GM18909 (cell line): Measurements from ENCODE around the gene HOGA1.
"Not testable (repeated sequence)": the region's sequence is repeated elsewhere in the genome, so short reads cannot be mapped to it uniquely, and the experiment has no call there.

Experiments used
- ATAC-seq: cut with Tn5 transposase; IDR thresholded peaks from one replicate; pipeline ENCODE4 v1.9.1; 2021; ENCODE audit warnings: mild to moderate bottlenecking; ENCODE audit not compliant: unreplicated experiment, poor library complexity

Gene HOGA1

DNA sequence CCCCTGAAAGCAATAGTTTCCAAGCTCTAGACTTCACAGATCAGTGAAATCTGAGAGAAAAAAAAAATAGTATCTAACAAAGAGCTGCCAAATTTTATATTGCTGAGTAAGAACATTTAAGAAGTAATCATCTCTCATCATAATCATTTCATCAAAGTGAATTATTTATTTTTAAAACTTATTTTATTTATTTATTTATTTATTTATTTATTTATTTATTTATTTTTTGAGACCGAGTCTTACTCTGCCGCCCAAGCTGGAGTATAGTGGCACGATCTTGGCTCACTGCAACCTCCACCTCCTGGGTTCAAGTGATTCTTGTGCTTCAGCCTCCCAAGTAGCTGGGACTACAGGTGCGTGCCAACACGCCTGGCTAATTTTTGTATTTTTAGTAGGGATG, 7.7 kb upstream of the HOGA1 start:
- not testable (repeated sequence) for ATAC-seq

DNA sequence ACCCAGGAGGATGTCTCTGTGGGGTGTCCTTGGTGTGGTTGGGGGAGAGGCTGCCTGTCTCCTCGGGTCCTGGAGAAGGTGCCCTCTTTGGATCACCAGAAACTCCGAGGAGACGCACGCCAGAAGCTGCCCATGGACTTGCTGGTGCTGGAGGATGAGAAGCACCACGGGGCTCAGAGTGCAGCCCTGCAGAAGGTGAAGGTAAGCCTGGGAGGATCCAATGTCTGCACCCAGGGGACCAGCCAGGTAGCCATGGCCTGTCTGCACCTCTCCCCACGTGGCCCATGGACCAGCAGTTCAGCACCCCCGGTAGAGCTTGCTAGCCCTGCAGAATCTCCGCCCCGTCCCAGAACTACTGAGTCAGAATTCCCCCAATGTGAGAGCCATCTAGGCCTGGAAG, 6.5 kb upstream of the HOGA1 start:
- ATAC-seq, result no peak

DNA sequence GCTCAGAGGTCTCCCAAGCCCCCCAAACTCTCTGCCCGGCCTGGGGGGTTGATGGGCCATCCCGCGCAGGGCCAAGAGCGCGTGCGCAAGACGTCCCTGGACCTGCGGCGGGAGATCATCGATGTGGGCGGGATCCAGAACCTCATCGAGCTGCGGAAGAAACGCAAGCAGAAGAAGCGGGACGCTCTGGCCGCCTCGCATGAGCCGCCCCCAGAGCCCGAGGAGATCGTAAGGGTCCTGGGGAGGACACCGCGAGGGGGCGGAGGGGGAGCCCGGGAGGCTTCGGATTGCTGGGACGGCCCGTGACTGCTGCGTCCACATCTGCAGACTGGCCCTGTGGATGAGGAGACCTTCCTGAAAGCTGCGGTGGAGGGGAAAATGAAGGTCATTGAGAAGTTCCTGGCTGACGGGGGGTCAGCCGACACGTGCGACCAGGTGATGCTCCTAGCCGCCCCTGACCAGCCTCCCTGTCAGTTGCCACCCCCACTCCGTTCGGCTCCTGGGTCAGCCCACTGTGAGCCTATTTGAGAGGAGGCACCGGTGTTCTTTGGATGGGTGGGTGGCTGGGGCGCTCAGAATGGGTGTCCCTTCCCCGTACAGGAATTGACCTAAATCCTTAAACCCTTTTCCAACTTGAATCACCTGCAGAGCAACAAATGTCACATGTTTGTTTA, 5.9 kb upstream of the HOGA1 start:
- no peak for ATAC-seq

DNA sequence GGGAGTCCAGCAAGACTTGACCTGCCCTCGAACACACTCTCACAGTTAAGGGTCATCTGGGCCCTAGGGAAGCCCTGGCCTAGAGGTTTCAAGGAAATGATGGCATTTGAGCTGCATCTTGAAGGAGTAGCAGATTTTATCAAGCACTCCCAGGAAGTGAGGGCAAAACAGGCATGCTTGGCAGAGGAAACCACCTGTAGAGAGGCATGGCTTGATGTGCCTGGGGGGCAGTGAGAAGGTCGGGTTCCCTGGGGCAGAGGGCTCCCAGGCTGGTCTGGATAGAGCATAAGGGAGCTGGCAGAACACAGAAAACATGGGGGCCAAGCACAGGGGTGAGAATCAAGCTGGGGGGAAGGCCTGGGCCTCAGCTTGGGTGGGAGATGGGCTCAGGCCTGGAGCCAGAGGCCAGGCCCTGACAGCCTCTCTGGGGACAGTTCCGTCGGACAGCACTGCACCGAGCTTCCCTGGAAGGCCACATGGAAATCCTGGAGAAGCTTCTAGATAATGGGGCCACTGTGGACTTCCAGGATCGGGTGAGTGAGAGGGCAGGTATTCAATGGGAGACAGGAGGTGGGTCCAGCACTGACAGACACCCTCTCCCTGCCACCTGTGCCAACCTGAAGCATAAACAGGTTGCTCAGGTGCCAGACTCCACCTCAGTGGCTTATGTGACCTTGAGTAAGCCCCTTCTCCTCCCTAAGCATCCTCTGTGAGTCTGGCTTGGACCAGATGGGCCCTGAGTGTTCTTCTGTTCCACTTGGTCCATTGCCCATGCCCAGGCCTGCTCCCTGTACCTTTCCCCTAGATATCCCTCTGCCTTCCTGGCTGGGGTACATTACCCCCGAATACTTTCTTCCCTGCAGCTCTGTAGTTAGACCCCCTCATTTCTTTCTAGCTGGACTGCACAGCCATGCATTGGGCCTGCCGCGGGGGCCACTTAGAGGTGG, 3.5 kb upstream of the HOGA1 start:
- no peak for ATAC-seq

DNA sequence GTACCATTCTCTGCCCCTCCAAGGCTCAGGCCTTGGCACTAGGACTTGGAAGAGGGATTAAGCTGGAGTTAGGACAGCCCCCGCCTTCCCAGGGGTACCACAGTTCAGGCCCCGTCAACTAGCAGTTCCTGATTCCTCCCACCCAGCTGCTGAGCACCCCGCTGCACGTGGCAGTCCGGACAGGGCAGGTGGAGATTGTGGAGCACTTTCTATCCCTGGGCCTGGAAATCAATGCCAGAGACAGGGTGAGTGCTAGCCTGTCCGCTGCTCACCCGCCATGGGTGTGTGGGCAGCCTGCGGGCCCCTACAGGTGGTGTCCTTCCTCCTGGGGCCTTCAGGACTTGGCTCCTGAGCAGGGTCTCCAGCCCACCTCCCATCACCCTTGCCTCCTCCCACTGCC, 2.0 kb upstream of the HOGA1 start:
- no peak for ATAC-seq

DNA sequence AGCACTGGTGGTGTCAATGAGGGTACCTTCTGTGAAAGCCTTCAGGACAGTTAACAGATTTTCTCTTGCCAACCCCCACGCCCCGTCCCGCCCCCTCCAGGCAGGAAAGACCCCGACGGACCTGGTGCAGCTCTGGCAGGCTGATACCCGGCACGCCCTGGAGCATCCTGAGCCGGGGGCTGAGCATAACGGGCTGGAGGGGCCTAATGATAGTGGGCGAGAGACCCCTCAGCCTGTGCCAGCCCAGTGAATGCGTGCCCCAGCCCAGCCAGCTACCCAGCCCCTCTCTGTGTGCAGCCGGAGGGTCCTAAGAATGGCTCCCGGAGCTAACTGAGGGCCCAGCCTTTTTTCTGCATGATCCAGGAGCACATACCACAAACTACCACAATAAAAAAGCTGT, 713 bp upstream of the HOGA1 start:
- no peak for ATAC-seq

DNA sequence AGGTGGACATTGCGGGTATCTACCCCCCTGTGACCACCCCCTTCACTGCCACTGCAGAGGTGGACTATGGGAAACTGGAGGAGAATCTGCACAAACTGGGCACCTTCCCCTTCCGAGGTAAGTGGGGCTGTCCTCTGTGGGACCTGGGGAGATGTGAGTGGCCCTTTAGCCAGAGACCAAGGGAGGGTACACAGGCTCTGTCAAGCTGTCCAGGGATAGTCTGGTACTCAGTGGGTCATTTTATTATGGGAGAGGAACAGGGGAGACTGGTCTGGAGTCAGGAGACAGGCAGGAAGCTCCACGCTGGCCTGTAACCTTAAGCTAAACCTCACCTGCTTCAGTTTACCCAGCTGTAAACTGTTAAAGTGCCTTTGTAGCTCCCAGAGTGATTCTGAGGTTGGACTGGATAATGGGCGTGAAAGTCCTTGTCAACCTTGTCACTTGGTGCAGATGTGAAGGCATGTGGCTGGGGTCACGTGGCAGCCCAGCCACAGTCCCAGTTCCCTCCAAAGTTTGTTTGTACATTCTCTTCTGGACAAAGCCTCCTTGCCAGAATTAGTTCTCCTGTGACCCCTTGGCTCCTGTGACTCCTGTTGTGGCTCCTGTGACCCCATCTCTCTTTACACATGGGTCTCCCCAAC, 729 bp downstream of the HOGA1 start:
- ATAC-seq, result no peak

DNA sequence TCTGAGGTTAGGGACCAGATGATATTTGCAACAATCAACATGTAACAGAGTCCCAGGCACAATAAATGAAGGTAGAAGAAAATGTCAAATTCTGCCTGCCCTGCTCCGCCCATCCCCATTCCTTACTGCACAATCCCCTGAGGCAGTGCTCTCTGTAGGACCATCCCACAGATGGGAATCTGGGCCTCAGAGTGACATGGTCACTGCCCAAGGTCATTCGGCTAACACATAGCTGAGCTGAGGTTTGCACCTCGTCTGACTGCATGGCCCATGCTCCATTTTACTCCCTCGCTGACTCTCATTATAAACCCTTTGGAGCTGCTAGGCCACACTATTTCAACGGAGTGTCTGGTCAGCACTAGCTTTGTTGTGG, 1.2 kb downstream of the HOGA1 start:
- no peak for ATAC-seq

DNA sequence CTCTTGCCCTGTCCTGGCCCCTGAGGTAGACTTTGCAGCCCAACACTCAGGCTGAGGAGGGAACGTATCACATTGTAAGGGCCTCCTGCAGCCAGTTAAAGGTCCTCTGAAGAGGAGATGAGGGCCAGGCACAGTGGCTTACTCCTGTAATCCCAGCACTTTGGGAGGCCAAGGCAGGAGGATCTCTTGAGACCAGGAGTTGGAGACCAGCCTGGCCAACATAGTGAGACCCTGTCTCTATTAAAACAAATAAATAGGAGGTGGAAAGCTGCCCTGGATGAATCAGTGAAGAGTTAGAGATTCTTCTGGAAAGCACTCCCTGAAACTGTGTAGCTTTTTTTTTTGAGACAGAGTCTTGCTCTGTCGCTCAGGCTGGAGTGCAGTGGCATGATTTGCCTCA, 3.0 kb downstream of the HOGA1 start:
- no peak for ATAC-seq

DNA sequence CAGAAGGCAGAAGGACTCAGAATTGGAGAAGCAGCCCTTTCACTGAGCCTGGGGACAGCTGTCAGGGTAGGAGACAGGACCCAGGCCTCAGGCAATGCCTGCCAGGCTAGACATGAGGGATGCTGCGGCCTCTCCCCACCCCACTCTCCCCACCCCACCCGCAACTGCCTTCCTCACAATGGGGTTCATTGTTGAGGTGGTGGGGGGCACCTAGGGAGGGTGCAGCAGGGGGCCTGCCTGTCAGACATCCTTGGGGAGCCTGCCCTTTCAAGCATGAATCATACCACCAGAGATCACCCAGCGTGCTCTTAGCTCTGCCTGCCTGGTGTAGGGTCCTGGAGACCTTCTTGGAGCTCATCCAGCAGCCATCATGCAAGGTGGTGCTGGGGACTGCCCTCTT, 5.3 kb downstream of the HOGA1 start, which contains the start of gene C10orf62:
Gene C10orf62 (plus strand): TSS at position 243 of the 400 bp plus-strand sequence. CDS start 177 bp downstream, outside the sequence.
- no peak for ATAC-seq

DNA sequence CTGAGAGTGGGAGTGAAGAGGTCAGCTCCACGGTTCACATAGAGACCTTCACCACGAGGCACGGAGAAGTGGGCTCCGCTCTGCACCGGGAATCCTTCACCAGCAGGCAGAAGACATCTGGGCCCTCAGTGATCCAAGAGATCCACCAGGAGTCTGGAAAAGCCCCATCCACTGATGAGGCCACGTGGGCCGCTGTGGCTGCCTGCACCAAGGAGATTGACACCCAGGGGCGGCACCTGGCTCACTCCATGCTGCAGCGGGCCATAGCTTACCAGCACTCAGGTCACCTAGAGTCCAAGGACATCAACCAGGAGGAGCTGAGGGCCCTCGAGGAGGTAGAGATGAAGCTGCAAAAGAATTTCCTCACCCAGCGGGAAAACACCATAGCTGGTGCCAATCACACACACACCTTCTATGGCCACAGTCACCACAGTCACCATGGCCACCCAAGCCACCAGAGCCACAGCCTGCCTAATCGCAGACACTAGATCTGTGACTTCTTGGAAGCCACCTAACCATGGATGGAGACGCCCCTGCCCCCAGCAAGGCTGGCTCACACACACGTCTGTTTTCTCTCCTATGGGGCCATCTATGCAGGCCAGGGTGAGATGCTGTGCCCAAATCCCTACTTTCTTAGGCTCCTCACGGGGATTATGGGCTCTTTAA, 6.0 kb downstream of the HOGA1 start:
- ATAC-seq, result no peak

DNA sequence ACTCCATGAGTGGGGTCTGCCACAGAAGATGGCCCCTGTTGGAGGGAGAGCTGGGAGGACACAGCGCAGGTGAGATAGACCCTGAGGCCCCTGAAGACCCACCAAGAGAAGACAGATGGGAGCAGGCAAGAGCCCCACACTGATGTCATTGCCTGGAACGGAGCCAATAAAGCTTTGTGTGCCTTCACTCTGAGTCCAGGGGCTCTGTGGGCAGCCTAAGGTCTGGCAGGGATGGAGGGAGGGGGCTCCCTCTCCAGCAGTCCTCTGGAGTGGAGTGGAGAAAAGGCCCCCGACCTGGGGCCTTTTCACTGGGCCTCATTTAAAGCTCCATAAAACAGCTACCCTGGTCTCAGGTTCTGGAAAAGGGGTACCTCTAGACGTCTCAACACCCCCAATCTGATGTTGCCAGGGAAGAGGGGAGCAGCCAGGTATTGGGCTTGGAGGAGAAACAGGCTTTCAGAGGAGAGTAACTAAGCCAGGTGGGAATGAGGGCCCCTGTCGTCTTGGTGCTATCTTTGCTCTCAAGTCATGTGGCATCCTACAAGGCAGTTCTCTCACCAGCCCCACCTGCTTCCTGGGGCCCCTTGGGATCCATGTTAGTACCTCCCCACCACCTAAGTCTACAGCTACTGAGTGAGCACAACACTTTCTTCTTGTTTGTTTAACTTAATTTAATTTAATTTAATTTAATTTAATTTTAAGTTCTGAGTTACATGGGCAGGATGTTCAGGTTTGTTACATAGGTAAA, 6.7 kb downstream of the HOGA1 start:
- no peak for ATAC-seq

DNA sequence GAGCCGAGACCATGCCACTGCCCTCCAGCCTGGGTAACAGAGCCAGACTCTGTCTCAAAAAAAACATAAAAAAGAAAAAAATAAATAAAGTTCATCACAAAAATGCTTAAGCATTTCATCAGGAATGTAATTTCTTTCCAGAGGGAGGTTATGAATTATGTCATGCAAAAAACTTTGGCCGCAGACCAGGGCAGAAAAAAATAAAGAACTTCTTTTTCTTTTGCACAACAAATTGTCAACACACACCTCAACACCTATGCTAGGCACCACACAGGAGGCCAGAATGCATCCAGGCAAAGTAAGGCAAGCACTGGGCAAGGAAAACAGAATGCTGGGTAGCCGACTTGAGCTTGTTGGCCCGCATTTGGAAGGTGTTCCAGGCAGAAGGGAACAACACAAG, 9.2 kb downstream of the HOGA1 start:
- no peak for ATAC-seq

DNA sequence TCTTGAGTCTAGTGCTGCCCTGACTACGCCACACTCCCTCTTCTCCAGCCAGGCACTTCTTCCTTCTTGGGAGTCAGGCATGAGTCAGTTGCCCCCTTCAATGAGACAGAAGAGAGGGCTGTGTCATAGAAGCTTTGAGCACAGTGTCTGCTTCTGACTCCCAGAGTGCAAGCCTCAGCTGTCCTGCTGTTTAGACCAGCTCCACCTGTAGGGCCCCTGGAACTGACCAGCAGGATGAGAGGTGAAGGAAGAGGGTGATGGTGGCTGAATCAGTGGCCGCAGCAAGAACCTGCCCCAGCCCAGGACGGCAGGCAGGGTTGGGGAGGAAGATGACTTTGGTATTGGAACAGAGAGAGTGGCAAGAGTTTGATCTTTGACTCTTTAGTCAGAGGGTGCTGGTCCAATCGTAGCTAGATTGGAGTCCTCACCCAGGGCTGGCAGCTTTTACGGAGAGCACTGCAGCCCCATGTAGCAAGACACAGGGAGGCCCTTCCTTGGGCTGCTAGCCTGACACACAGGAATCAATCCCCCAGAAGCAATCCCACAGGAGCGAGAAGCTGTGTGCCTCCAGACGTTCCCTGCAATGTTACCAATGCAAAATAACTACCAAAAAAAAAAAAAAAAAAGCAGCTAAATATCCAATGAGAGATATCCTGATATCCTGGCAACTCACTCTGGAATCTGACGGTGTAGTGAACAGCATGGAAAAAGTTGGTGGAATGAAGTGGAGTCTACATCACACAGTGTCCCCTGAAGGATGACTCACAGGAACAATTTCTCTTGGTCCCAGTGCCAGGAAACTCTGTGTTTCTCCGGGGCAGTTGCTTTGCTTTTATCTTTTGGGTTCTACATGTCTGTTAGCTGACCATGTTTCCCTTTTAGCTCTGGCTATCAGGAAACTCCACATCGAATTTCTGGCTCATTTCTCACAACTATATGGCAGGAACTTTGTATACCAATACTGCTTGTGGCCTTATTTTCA, 12.2 kb downstream of the HOGA1 start:
- ATAC-seq, result no peak

DNA sequence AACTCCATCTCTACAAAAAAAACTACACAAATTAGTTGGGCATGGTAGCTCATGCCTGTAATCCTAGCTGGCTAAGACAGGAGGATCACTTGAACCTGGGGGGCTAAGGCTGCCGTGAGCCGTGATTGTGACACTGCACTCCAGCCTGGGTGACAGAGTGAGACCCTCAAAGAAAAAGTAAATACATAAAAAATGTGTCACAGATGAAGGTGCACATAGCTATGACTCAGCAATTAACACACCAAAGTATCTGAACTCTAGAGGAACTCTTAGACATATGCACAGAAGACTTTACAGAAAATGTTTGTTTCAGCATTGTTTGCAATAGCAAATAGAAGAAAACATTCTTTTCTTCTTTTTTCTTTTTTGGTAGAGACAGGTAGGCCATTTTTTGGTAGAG, 13.6 kb downstream of the HOGA1 start:
- no peak for ATAC-seq

DNA sequence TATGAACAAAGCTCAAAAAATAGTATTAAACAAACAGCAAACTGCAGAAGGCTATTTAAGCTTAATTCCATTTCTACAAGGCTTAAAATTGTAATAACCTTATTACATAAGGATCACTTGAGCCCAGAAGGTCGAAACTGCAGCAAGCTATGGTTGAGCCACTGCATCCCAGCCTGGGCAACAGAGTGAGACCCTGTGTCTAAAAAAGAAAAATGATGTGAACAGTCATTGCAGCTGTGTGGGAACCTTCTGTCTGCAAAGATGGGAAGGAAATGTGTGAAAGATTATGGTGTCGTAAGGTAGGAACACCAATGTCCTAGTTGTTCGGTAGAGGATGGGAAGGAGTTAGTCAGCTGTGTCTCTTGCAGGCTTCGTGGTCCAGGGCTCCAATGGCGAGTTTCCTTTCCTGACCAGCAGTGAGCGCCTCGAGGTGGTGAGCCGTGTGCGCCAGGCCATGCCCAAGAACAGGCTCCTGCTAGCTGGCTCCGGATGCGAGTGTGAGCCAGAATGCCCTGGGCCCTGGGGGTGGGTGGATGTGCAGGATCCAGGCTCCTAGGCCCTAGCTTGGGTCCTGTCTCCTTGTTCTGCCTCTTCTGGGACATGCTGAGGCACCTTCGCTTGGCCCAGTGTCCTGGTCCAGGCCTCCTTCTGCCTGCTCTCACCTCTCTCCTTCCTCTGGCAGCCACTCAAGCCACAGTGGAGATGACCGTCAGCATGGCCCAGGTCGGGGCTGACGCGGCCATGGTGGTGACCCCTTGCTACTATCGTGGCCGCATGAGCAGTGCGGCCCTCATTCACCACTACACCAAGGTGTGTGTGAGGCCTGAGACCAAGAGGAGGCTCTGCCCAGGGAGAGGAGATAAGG, 14.4 kb downstream of the HOGA1 start:
- no peak for ATAC-seq

DNA sequence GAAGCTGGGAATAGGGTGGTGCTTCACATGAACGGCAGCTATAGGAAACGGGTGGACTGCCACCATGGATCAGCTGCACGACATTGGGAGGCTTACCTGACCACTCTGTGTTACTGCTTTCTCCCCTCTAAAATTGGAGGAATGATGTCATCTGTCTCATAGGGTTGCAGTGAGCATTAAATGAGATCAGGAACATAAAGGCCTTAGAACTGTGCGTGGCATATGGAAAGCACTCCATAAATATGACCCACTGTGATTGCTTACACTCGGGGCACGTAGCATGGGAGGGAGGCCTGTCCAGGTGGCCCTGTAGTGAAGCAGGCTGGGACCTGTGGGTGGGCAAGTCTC, 15.1 kb downstream of the HOGA1 start:
- ATAC-seq, result no peak

DNA sequence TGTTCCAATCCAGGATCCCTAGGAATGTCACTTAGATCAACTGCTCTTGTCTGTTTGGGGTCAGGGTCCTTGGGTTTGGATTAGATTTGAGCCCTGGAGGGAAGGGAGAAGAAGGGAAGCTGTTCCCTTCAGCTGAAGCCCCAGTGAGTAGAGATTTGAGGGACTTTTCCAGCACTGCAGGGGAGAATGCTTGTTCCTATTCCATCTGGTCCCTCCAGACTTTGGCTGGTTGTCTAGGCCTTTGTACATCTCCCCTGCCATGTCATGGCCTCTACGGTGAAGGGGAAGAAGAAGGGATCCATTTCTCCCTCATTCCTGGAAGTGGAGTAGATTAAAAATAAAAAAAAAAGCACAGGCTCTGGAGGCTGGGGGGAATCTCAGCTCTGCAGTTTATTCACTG, 16.4 kb downstream of the HOGA1 start:
- ATAC-seq, result no peak
